HepG2 (cell line): ENCODE results near the gene TMEM108. TPM values are rescaled to one million over a fixed set of nuclear protein-coding genes. Genes with fewer than 3 reads are reported as not detected.

ENCODE experiments used
- ATAC-seq: fragments of 200-7000 bp; cut with Tn5 transposase; 3 replicates; pipeline ENCODE4 v1.9.1; 2020; ENCODE audit warnings: mild to moderate bottlenecking, moderate library complexity
- BruUV-seq: library from RNA; stranded (reverse); fragments of 400-500 nt; replicated peaks from 2 replicates; lab custom pipeline; 2021; lab: Mats Ljungman, UMichigan
- CTCF ChIA-PET: fragments of 300-600 bp; formaldehyde crosslinking; extraction: SDS; loops from one replicate; lab custom pipeline; 2021; ENCODE audit warnings: low total read pairs, inconsistent platforms, low intra/inter-chr PET ratio; lab: Yijun Ruan, JAX
- POLR2A ChIA-PET: fragments of 350-600 bp; sonication (Branson Sonifier 250); formaldehyde crosslinking; loops from one replicate; lab custom pipeline; 2020; ENCODE audit warnings: antibody characterized with exemption, inconsistent platforms; lab: Yijun Ruan, JAX
- DNase-seq: peaks from one replicate; pipeline ENCODE4 v3.0.0-alpha.2; 2015; ENCODE audit warnings: low spot score
- FAIRE-seq: peaks from 3 replicates; lab custom pipeline; 2011; peaks lifted over from hg19 to GRCh38; lab: Jason Lieb, UNC
- H2AFZ ChIP-seq: one replicate; pipeline ENCODE4 v1.6.1; 2011; ENCODE audit warnings: low read length, inconsistent platforms
- H3K27ac ChIP-seq: fragments of 300-600 bp; 3 replicates; pipeline ENCODE4 v1.8.0; 2011; ENCODE audit warnings: mixed run types, mild to moderate bottlenecking, mixed read lengths, low read length, inconsistent platforms; ENCODE audit not compliant: insufficient read depth; ENCODE audit errors: extremely low read length
- H3K27me3 ChIP-seq, 2 experiments: fragments of 200-600 bp in 1 of 2; 2 replicates in 1 of 2; 3 replicates in 1 of 2; pipeline versions ENCODE4 v1.6.0 to v1.8.0; 2011; ENCODE audit warnings: low read length in 2 of 2, mild to moderate bottlenecking in 2 of 2, moderate library complexity in 2 of 2, inconsistent platforms in 1 of 2; ENCODE audit not compliant: insufficient read depth in 2 of 2, control insufficient read depth in 1 of 2
- H3K36me3 ChIP-seq, 2 experiments: fragments of 200-600 bp in 1 of 2; replicated peaks in 1 of 2; 2 replicates in 1 of 2; 3 replicates in 1 of 2; pipeline versions ENCODE4 v1.5.1 to v1.8.0; 2011; ENCODE audit warnings: low read length in 2 of 2, inconsistent platforms in 1 of 2; ENCODE audit not compliant: insufficient read depth in 2 of 2, control insufficient read depth in 1 of 2
- H3K4me1 ChIP-seq: 2 replicates; pipeline ENCODE4 v1.5.1; 2012; ENCODE audit warnings: low read length, inconsistent platforms; ENCODE audit not compliant: insufficient read depth
- H3K4me2 ChIP-seq: 2 replicates; pipeline ENCODE4 v1.6.0; 2011; ENCODE audit warnings: low read depth, low read length, inconsistent platforms
- H3K4me3 ChIP-seq, 3 experiments: fragments of 200-600 bp in 1 of 3; sonication (generic), shearing (Covaris generic) in 1 of 3; replicated peaks in 1 of 3; 2 replicates each; pipeline ENCODE4 v1.5.1; 2011 to 2016; ENCODE audit warnings: low read length in 3 of 3, inconsistent platforms in 2 of 3, low read depth in 2 of 3, mild to moderate bottlenecking in 2 of 3, control low read depth in 1 of 3, mixed read lengths in 1 of 3; ENCODE audit not compliant: insufficient read depth in 1 of 3
- H3K79me2 ChIP-seq: one replicate; pipeline ENCODE4 v1.6.1; 2011; ENCODE audit warnings: low read length, inconsistent platforms; ENCODE audit not compliant: insufficient read depth
- H3K9ac ChIP-seq: 2 replicates; pipeline ENCODE4 v1.6.0; 2011; ENCODE audit warnings: mild to moderate bottlenecking, low read depth, low read length, inconsistent platforms; ENCODE audit not compliant: insufficient read depth
- H3K9me3 ChIP-seq: 2 replicates; pipeline ENCODE4 v1.5.1; 2012; ENCODE audit warnings: mild to moderate bottlenecking, low read length
- H4K20me1 ChIP-seq: 2 replicates; pipeline ENCODE4 v1.6.0; 2011; ENCODE audit warnings: inconsistent platforms, mild to moderate bottlenecking, low read length, moderate library complexity; ENCODE audit not compliant: insufficient read depth
- CHD4 ChIP-seq: fragments of 200-600 bp; sonication (generic); IDR thresholded peaks from 2 replicates; pipeline ENCODE4 v1.7.0; 2017; ENCODE audit warnings: mild to moderate bottlenecking, low read length, borderline replicate concordance
- GFI1 ChIP-seq: sonication (generic); formaldehyde crosslinking; IDR thresholded peaks from 2 replicates; pipeline ENCODE4 v1.5.0; 2020; ENCODE audit warnings: missing genetic modification reagents, mild to moderate bottlenecking, borderline replicate concordance
- HCFC1 ChIP-seq: fragments of 150-350 bp; IDR thresholded peaks from 2 replicates; pipeline ENCODE4 v1.6.1; 2014; ENCODE audit warnings: low read depth, low read length
- HMG20B ChIP-seq: conservative IDR thresholded peaks from 2 replicates; pipeline ENCODE4 v1.6.1; 2016; ENCODE audit warnings: missing genetic modification reagents, missing compliant biosample characterization
- KLF6 ChIP-seq: IDR thresholded peaks from 2 replicates; pipeline ENCODE4 v1.8.0; 2016; ENCODE audit warnings: missing biosample characterization, missing genetic modification reagents
- KMT2A ChIP-seq: sonication (generic); formaldehyde crosslinking; IDR thresholded peaks from 2 replicates; pipeline ENCODE4 v1.4.0; 2020; ENCODE audit warnings: missing genetic modification reagents
- MTF2 ChIP-seq: sonication (generic); formaldehyde crosslinking; IDR thresholded peaks from 2 replicates; pipeline ENCODE4 v1.5.0; 2020; ENCODE audit warnings: missing genetic modification reagents, borderline replicate concordance
- NFE2L1 ChIP-seq: sonication (generic); formaldehyde crosslinking; IDR thresholded peaks from 2 replicates; pipeline ENCODE4 v1.4.0; 2020; ENCODE audit warnings: missing genetic modification reagents, mild to moderate bottlenecking, borderline replicate concordance
- NFIB ChIP-seq: sonication (generic); formaldehyde crosslinking; IDR thresholded peaks from 2 replicates; pipeline ENCODE4 v1.9.0; 2021; ENCODE audit warnings: missing genetic modification reagents, mild to moderate bottlenecking, borderline replicate concordance
- ONECUT2 ChIP-seq: sonication (generic); formaldehyde crosslinking; IDR thresholded peaks from 2 replicates; pipeline ENCODE4 v1.4.0; 2020; ENCODE audit warnings: missing genetic modification reagents
- PHB2 ChIP-seq: fragments of 450-650 bp; IDR thresholded peaks from 2 replicates; pipeline ENCODE4 v1.6.1; 2018; ENCODE audit not compliant: partially characterized antibody
- ZBTB21 ChIP-seq: sonication (generic); formaldehyde crosslinking; IDR thresholded peaks from 2 replicates; pipeline ENCODE4 v1.4.0; 2020; ENCODE audit warnings: missing genetic modification reagents
- ZNF136 ChIP-seq: sonication (generic); formaldehyde crosslinking; IDR thresholded peaks from 2 replicates; pipeline ENCODE4 v1.8.1; 2022; ENCODE audit warnings: low read depth, mild to moderate bottlenecking, moderate library complexity, missing genetic modification reagents
- ZNF746 ChIP-seq: sonication (generic); formaldehyde crosslinking; IDR thresholded peaks from 2 replicates; pipeline ENCODE4 v1.8.0; 2022; ENCODE audit warnings: mild to moderate bottlenecking, missing genetic modification reagents
- WGBS: methylation state at CpG from one replicate; pipeline ENCODE4 v1.1.6; 2017; ENCODE audit warnings: low lambda C conversion rate; 5-methylcytosine and 5-hydroxymethylcytosine counted together
- in situ Hi-C: cut with HindIII; loops from 2 replicates; pipeline ENCODE4 v1.10.0; 2017; ENCODE audit warnings: low pct_unique_long_range_greater_than_20kb; ENCODE audit not compliant: extremely low pct_ligation_motif_present
- intact Hi-C: fragments of 100-400 bp; cut with micrococcal nuclease; formaldehyde crosslinking; loops from one replicate; pipeline ENCODE4 v1.10.0; 2022; ENCODE audit not compliant: unreplicated experiment
- polyA plus RNA-seq, 8 experiments: library from polyadenylated mRNA; depleted of rRNA in 3 of 8; stranded (reverse) in 7 of 8; unstranded in 1 of 8; fragments of >200 nt; fragmentation: Illumina TruSeq in 4 of 8; extraction: Trizol in 4 of 8; gene quantifications; 2 replicates each; pipeline versions ENCODE4 v1.2.1 to v1.2.3, GENCODE V29; 2011 to 2016; ENCODE audit warnings: low read depth in 4 of 8, missing spikeins in 1 of 8, mixed read lengths in 1 of 8; ENCODE audit not compliant: insufficient read depth in 1 of 8
- total RNA-seq, 5 experiments: library from RNA; depleted of rRNA; stranded (reverse); fragments of >200 nt; fragmentation: Illumina TruSeq; extraction: Trizol; gene quantifications; 2 replicates each; pipeline ENCODE4 v1.2.3, GENCODE V29; 2016; ENCODE audit warnings: low read depth in 1 of 5
- TF ChIP-seq, protein P1 (sequence below): sonication (generic); formaldehyde crosslinking; IDR thresholded peaks from 2 replicates; pipeline ENCODE4 v1.4.0; 2020; ENCODE audit warnings: missing genetic modification reagents, low read depth, mild to moderate bottlenecking, borderline replicate concordance

The TMEM108 gene
- total and polyA plus RNA-seq, 2 of the 13 experiments (the other 11 are each of a cell fraction or from before 2014, with no cell fraction given): not detected

DNA sequence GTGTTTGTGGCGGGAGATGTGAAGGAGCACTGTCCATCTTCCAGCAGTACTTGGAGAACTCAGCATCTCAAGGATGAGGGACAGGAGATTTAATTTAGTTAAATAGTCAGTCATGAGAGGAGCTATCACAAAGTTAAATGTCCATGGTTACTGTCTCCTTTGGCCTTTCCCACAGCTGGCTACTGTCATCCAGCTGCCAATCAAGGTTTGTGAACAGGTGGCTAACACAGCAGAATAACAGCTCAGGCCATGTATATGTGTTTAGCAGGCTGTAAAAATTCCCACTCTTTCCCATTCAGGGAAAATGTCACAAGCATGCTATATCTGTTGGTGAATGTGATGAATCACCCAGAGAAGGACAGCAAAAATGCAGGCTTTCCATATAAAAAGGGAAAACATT is 120.5 kb downstream of the TMEM108 start:
- H3K27me3 ChIP-seq: no peaks in the 10 kb centered on the region
- H3K79me2 ChIP-seq: no peaks in the 10 kb centered on the region
- FAIRE-seq (no peak), ATAC-seq (no peak), DNase-seq (no peak)
- no TSS peak for BruUV-seq
- no peak overlapping the region for H3K4me2 ChIP-seq
- H3K9ac ChIP-seq: no peak overlapping the region
- CTCF ChIA-PET: no interaction called here
- no peaks in the 10 kb centered on the region for H3K36me3 ChIP-seq
- H3K9me3 ChIP-seq: no peaks in the 10 kb centered on the region
- no peak overlapping the region for H3K27ac ChIP-seq
- intact Hi-C loops (no loop called here), in situ Hi-C loops (no loop called here)
- H3K4me3 ChIP-seq: no peak overlapping the region
- TF ChIP-seq ZNF136 (no peak), HMG20B (CRISPR knock-in tag) (no peak), NFE2L1 (CRISPR knock-in tag) (no peak), ONECUT2 (no peak)
- POLR2A ChIA-PET: no interaction called here
- 0% methylated on average over 1 of the region's 1 CpG for WGBS
- no peaks in the 10 kb centered on the region for H4K20me1 ChIP-seq
- no peaks in the 10 kb centered on the region for H3K4me1 ChIP-seq
- no peak overlapping the region for H2AFZ ChIP-seq

DNA sequence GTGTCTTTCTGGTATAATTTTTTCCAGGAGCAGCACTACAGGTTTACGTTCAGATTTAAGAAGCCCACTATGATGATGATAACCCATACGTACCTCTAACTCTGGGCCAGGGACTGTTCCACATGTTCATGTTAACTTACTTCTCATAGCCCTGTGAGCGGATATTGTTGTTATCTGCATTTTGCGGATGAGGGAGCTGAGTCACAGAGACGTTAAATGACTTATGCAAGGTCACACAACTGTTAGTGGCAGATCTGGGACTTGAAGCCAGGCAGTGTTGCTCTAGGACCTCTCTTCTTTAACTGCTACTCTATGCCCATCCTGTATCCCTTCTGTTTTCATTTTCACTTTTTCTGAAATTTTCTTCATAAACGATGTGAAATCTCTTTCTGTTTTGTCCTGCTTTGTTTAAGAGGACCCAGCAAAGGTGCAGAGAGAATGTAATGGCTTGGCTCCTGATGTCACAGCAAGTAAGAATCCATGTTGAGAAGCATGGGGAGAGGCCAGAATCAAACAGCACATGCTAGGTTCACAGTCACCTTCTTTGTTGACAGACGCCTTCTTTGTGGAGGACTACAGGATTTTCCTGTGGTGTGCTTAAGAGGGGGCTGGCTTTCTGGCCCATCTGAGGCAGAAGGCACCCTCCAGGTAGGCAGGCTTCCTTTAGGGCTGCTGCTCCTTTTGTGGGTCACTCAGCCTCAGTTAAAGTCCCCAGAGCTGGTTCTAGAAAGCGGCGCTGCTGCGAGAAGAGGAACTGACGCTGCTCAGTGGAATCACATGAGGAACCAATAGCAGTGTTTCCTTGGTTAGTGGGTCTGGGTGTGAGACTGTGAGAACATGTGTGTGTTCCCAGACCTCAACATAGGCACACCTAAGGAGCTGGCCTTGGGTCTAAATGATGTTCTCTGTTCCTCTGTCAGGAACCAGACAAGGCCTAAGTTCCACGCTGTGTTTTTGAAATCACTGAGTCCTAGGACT is 121.6 kb downstream of the TMEM108 start:
- Histone ChIP-seq H2AFZ (no peak overlapping the region), H3K9me3 (no peaks in the 10 kb centered on the region), H4K20me1 (no peaks in the 10 kb centered on the region), H3K4me3 (no peak overlapping the region), H3K9ac (no peak overlapping the region), H3K27ac (no peak overlapping the region), H3K79me2 (no peaks in the 10 kb centered on the region), H3K27me3 (no peaks in the 10 kb centered on the region), H3K4me2 (no peak overlapping the region), H3K4me1 (no peaks in the 10 kb centered on the region), H3K36me3 (no peaks in the 10 kb centered on the region)
- ATAC-seq: no peak
- 28% methylated on average over 7 of the region's 12 CpGs for WGBS
- in situ Hi-C loops: no loop called here
- intact Hi-C loops: no loop called here
- FAIRE-seq: no peak
- POLR2A ChIA-PET: no interaction called here
- DNase-seq: no peak
- TF ChIP-seq KMT2A (CRISPR knock-in tag) (no peak), MTF2 (CRISPR knock-in tag) (no peak), PHB2 (no peak), NFIB (CRISPR knock-in tag) (no peak), HCFC1 (no peak), ZNF746 (CRISPR knock-in tag) (no peak), ZBTB21 (no peak), CHD4 (no peak), KLF6 (CRISPR knock-in tag) (no peak), GFI1 (CRISPR knock-in tag) (no peak)
- TF ChIP-seq, protein P1, sequence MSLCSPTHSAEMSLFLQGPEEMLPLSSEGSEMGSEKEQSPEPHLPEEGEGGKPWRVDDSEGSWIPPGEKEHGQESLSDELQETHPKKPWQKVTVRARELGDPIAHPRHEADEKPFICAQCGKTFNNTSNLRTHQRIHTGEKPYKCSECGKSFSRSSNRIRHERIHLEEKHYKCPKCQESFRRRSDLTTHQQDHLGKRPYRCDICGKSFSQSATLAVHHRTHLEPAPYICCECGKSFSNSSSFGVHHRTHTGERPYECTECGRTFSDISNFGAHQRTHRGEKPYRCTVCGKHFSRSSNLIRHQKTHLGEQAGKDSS: no peak
- CTCF ChIA-PET: no interaction called here
- BruUV-seq: no TSS peak
